Germinal center (tissue), 1 donor: Measurements from ENCODE around the gene AFF3.

Experiments
- DNase-seq: peaks from one replicate; pipeline ENCODE4 v3.0.0; 2012; ENCODE audit warnings: mixed read lengths, low spot score

The AFF3 gene

GRCh38 chr2:100071335-100072043 is 70.9 kb downstream of the AFF3 start:
- DNase-seq: no peak

GRCh38 chr2:100070078-100070477 is 72.3 kb downstream of the AFF3 start:
- DNase-seq: no peak

- no peak for DNase-seq
Observed at GRCh38 chr2:100068395-100068794, 74.0 kb downstream of the AFF3 start.

GRCh38 chr2:100067784-100068183 is 74.6 kb downstream of the AFF3 start:
- no peak for DNase-seq

- no peak for DNase-seq
Observed at GRCh38 chr2:100066856-100067255, 75.5 kb downstream of the AFF3 start.

GRCh38 chr2:100066246-100066645 is 76.1 kb downstream of the AFF3 start:
- DNase-seq: no peak

GRCh38 chr2:100064592-100065428 is 77.6 kb downstream of the AFF3 start:
- peak; percentile 28 for DNase-seq

- no peak for DNase-seq
Observed at GRCh38 chr2:100064165-100064564, 78.2 kb downstream of the AFF3 start.

- DNase-seq: no peak
Observed at GRCh38 chr2:100063459-100063953, 78.9 kb downstream of the AFF3 start.

- peak; percentile 15 for DNase-seq
Observed at GRCh38 chr2:100062336-100062735, 80.1 kb downstream of the AFF3 start.

GRCh38 chr2:100060875-100061274 is 81.5 kb downstream of the AFF3 start:
- no peak for DNase-seq

GRCh38 chr2:100059638-100060037 is 82.8 kb downstream of the AFF3 start:
- no peak for DNase-seq

GRCh38 chr2:100057901-100058261 is 84.5 kb downstream of the AFF3 start:
- no peak for DNase-seq

GRCh38 chr2:100054426-100054825 is 88.0 kb downstream of the AFF3 start:
- no peak for DNase-seq

- DNase-seq: no peak
Observed at GRCh38 chr2:100053087-100053885, 89.1 kb downstream of the AFF3 start.

GRCh38 chr2:100052650-100053049 is 89.7 kb downstream of the AFF3 start:
- DNase-seq: no peak

- no peak for DNase-seq
Observed at GRCh38 chr2:100051253-100051652, 91.1 kb downstream of the AFF3 start.

GRCh38 chr2:100050685-100051084 is 91.7 kb downstream of the AFF3 start:
- DNase-seq: no peak

- DNase-seq: no peak
Observed at GRCh38 chr2:100046961-100047947, 95.1 kb downstream of the AFF3 start.

- DNase-seq: no peak
Observed at GRCh38 chr2:100045000-100045399, 97.4 kb downstream of the AFF3 start.

GRCh38 chr2:100043891-100044255 is 98.5 kb downstream of the AFF3 start:
- DNase-seq: no peak
